Central memory CD8-positive, alpha-beta T cell (primary cell): ENCODE data around the gene LMAN2L.

Source experiments
- ATAC-seq: fragments of 150-1000 bp; cut with Tn5 transposase; replicated peaks from 2 replicates; pipeline ENCODE4 v1.10.0; 2022; ENCODE audit warnings: mild to moderate bottlenecking, moderate FRiP score, moderate number of reproducible peaks; ENCODE audit not compliant: poor library complexity, severe bottlenecking; ENCODE audit errors: extremely low read depth
- DNase-seq, 2 donors: peaks; one replicate each; pipeline ENCODE4 v3.0.0; 2021; ENCODE audit warnings: low spot score in 2 of 2
- H3K27ac Mint-ChIP-seq: one replicate; pipeline ENCODE4 v1.8.0; 2022; ENCODE audit warnings: low read depth, mild to moderate bottlenecking, moderate library complexity, mixed read lengths
- H3K27me3 Mint-ChIP-seq: one replicate; pipeline ENCODE4 v1.8.0; 2022; ENCODE audit warnings: mixed read lengths
- H3K36me3 Mint-ChIP-seq: one replicate; pipeline ENCODE4 v1.8.0; 2022; ENCODE audit warnings: mild to moderate bottlenecking, moderate library complexity, mixed read lengths; ENCODE audit not compliant: insufficient read depth
- H3K4me1 Mint-ChIP-seq: one replicate; pipeline ENCODE4 v1.8.0; 2022; ENCODE audit warnings: mixed read lengths
- H3K4me3 Mint-ChIP-seq: one replicate; pipeline ENCODE4 v1.8.0; 2022; ENCODE audit warnings: mild to moderate bottlenecking, moderate library complexity, mixed read lengths
- H3K9me3 Mint-ChIP-seq: one replicate; pipeline ENCODE4 v1.8.0; 2022; ENCODE audit warnings: mixed read lengths

The LMAN2L gene

DNA sequence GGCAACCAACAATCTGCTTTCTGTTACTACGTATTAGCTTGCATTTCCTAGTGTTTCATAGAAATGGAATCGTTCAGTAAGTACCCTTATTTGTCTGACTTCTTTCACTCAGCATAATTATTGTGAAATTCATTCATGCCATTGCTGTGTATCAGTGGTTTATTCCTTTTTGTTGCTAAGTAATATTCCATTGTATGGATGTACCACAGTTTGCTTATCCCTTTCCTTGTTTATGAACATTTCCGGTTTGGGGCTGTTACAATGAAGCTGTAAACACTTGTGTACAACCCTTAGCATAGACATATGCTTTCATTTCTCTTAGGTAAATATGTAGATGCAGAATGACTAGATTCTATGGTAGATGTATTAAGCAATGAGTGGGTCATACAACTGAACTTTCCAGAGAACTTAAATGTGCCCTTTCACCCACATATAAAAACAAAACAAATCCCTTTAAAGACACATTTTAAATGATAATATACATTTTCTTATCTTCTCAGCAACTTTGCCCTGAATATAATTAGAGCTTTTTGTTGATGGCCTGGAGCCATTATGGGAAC, 75.4 kb downstream of the LMAN2L start:
- peaks cover 19% of the 10 kb centered on the region for H3K27me3 Mint-ChIP-seq
- H3K27ac Mint-ChIP-seq, result no peak overlapping the region
- no peaks in the 10 kb centered on the region for H3K9me3 Mint-ChIP-seq
- no peaks in the 10 kb centered on the region for H3K36me3 Mint-ChIP-seq
- ATAC-seq (no peak), DNase-seq (no peak)
- no peaks in the 10 kb centered on the region for H3K4me1 Mint-ChIP-seq
- no peak overlapping the region for H3K4me3 Mint-ChIP-seq

DNA sequence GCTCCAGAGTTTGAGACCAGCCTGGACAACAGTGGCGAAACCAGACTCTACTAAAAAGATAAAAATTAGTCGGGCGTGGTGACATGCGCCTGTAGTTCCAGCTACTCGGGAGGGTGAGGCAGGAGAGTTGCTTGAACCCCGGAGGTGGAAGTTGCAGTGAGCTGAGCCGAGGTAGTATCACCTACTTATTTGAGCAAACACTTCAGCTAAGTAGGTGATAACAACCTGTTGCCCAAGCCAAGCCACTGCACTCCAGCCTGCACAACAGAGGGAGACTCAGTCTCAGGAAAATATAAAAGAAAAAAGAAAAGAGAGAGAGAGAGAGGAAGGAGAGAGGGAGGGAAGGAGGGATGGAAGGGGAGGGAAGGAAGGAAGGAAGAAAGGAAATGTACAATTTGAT, 76.0 kb downstream of the LMAN2L start:
- Mint-ChIP-seq H3K27ac (no peak overlapping the region), H3K27me3 (peaks cover 19% of the 10 kb centered on the region), H3K36me3 (no peaks in the 10 kb centered on the region), H3K9me3 (no peaks in the 10 kb centered on the region), H3K4me1 (no peaks in the 10 kb centered on the region), H3K4me3 (no peak overlapping the region)
- no peak for DNase-seq
- ATAC-seq, result no peak

DNA sequence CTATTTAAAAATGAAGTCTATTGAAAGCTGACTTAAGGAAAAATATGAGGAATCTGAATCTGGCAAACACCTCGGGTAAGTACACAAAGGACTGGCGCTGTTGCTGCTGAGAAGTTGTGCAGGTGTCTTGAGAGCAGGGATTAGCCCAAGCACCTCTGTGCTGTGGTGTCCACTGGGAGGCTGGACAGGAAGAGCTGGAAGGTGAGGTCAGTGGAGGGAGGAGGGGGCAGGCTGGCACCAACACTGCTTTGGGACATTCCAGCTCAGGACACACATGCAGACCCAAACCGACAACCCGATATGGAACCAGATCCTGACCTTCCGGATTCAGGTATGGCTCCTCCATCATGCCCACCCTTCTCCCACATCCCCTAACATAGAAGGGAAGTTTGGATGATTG, 76.7 kb downstream of the LMAN2L start:
- DNase-seq, result no peak
- Mint-ChIP-seq H3K4me3 (no peak overlapping the region), H3K9me3 (no peaks in the 10 kb centered on the region), H3K36me3 (no peaks in the 10 kb centered on the region), H3K4me1 (no peaks in the 10 kb centered on the region), H3K27ac (no peak overlapping the region), H3K27me3 (peaks cover 19% of the 10 kb centered on the region)
- ATAC-seq, result no peak

DNA sequence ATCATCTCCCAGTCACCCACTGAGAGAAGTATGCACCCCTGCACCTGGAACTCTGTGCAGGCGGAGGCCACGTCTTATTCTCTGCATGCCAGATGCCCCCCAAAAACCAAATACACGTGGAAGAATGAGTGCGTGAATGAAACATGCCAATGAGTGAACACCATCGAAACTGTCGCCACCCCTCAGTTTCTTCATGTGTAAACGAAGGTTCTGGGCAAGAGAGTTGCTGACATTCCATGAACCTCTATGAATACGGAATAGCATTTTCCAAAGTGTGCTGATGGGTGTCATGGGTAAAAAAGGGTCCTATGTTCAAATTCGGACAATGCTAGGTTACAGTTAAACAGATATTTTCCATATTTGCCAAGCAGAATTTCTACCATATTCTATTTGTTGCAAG, 77.5 kb downstream of the LMAN2L start:
- ATAC-seq (no peak), DNase-seq (no peak)
- Mint-ChIP-seq H3K27ac (no peak overlapping the region), H3K4me1 (no peaks in the 10 kb centered on the region), H3K36me3 (no peaks in the 10 kb centered on the region), H3K4me3 (no peak overlapping the region), H3K27me3 (peaks cover 19% of the 10 kb centered on the region), H3K9me3 (no peaks in the 10 kb centered on the region)

DNA sequence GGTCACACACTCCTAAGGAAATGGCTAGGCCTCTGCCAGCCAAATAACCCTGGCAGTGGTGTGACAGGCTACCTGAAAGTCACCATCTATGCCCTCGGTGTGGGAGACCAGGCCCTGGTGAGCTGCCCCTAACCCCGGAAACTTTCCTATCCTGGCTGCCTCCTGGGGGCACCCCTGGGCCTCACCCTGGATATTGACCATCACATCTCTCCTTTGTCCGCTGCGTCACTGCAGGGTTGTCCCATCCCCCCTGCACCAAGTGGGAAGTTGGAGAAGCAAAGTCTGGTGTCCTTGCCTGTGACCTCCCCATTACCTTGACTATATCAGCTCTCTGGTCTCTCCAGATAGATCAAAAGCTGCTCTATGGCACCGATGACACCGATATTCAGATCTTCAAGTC, 78.5 kb downstream of the LMAN2L start:
- ATAC-seq, result no peak
- Mint-ChIP-seq H3K9me3 (no peaks in the 10 kb centered on the region), H3K27ac (no peak overlapping the region), H3K4me3 (no peak overlapping the region), H3K27me3 (peaks cover 19% of the 10 kb centered on the region), H3K4me1 (no peaks in the 10 kb centered on the region), H3K36me3 (no peaks in the 10 kb centered on the region)
- no peak for DNase-seq

DNA sequence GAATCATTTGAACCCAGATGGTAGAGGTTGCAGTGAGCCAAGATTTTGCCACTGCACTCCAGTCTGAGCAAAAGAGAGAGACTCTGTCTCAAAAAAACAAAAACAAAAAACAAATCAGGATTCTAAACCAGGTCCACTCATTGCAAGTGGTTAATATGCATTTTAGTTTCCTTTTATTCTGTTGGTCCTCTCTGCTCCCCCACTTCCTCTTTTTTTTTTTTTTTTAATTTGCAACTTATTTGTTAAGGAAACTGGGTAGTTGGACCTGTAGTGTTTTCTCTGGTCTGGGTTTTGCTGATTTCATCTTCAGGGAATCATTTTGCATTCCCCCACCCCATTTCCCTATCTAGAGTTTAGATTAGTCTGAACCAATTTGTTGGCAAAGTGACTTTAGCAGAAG, 83.3 kb downstream of the LMAN2L start:
- peaks cover 11% of the 10 kb centered on the region for H3K27me3 Mint-ChIP-seq
- H3K27ac Mint-ChIP-seq, result no peak overlapping the region
- no peak for DNase-seq
- H3K4me3 Mint-ChIP-seq, result no peak overlapping the region
- no peak for ATAC-seq
- H3K4me1 Mint-ChIP-seq, result no peaks in the 10 kb centered on the region
- H3K36me3 Mint-ChIP-seq, result peaks cover 1% of the 10 kb centered on the region
- H3K9me3 Mint-ChIP-seq, result no peaks in the 10 kb centered on the region
